Measurements from ENCODE around the gene GPX4.

Gene GPX4

GRCh38 chr19:1063909-1064660 is 39.7 kb upstream of the GPX4 start:
- TF ChIP-seq CTCF (IDR thresholded peaks at IDR 0.05), result no peak
- Mint-ChIP-seq H3K9me3 (no peaks in the 10 kb centered on the region), H3K4me1 (peaks cover 23% of the 10 kb centered on the region), H3K36me3 (ENCODE audit: low read depth) (no peaks in the 10 kb centered on the region), H3K4me3 (peak overlapping the region; percentile 20), H3K27ac (no peak overlapping the region), H3K27me3 (ENCODE audit: low read depth, poor library complexity) (peaks cover 57% of the 10 kb centered on the region)
- DNase-seq, result peak; percentile 45

- Mint-ChIP-seq H3K9me3 (no peaks in the 10 kb centered on the region), H3K27me3 (ENCODE audit: low read depth, poor library complexity) (peaks cover 65% of the 10 kb centered on the region), H3K4me1 (peaks cover 23% of the 10 kb centered on the region), H3K4me3 (peak overlapping the region; percentile 20), H3K36me3 (ENCODE audit: low read depth) (no peaks in the 10 kb centered on the region), H3K27ac (no peak overlapping the region)
- peak; percentile 86 for DNase-seq
- peak; percentile 84 for TF ChIP-seq CTCF (IDR thresholded peaks at IDR 0.05)
Observed at GRCh38 chr19:1064661-1065605, 38.9 kb upstream of the GPX4 start.

- Mint-ChIP-seq H3K9me3 (no peaks in the 10 kb centered on the region), H3K4me1 (peaks cover 23% of the 10 kb centered on the region), H3K27ac (no peak overlapping the region), H3K36me3 (ENCODE audit: low read depth) (no peaks in the 10 kb centered on the region), H3K4me3 (no peak overlapping the region), H3K27me3 (ENCODE audit: low read depth, poor library complexity) (peaks cover 73% of the 10 kb centered on the region)
- TF ChIP-seq CTCF (IDR thresholded peaks at IDR 0.05), result no peak
- DNase-seq, result no peak
Observed at GRCh38 chr19:1065606-1066109, 38.1 kb upstream of the GPX4 start.

- Mint-ChIP-seq H3K27ac (no peak overlapping the region), H3K9me3 (no peaks in the 10 kb centered on the region), H3K4me3 (no peak overlapping the region)
Observed at GRCh38 chr19:1066251-1066747, 37.5 kb upstream of the GPX4 start.

GRCh38 chr19:1066748-1067340 is 37.0 kb upstream of the GPX4 start, which contains the start of gene ARHGAP45:
Gene ARHGAP45, plus strand, starts transcription at chr19:1067167. Its CDS starts 239 bp downstream, at chr19:1067406.
- Mint-ChIP-seq H3K36me3 (ENCODE audit: low read depth) (no peaks in the 10 kb centered on the region), H3K4me1 (peaks cover 27% of the 10 kb centered on the region), H3K9me3 (no peaks in the 10 kb centered on the region), H3K4me3 (peak within 1 kb of the TSS; percentile 62), H3K27ac (no peak within 1 kb of the TSS), H3K27me3 (ENCODE audit: low read depth, poor library complexity) (peaks cover 77% of the 10 kb centered on the region)
- DNase-seq, result peak; percentile 54
- TF ChIP-seq CTCF (IDR thresholded peaks at IDR 0.05), result no peak

More at GRCh38 chr19:1066251-1066747, 37.5 kb upstream of the GPX4 start:
- peaks cover 74% of the 10 kb centered on the region for H3K27me3 Mint-ChIP-seq (ENCODE audit: low read depth, poor library complexity)
- TF ChIP-seq CTCF (IDR thresholded peaks at IDR 0.05), result no peak
- DNase-seq, result peak; percentile 44
- peaks cover 23% of the 10 kb centered on the region for H3K4me1 Mint-ChIP-seq
- H3K36me3 Mint-ChIP-seq (ENCODE audit: low read depth), result no peaks in the 10 kb centered on the region

All from nephron progenitor cell (in vitro differentiated cells).